Suppressor macrophage (primary cell): ENCODE results near the gene C2CD3.
A peak's percentile ranks its signal among the peaks of the same experiment; 100 is the strongest.

ENCODE experiments used
- DNase-seq, 4 experiments: peaks; one replicate each; pipeline ENCODE4 v3.0.0-alpha.2; 2020 to 2022
- total RNA-seq, 17 experiments: gene quantifications; one replicate each; lab custom pipeline; 2026; ENCODE audit warnings: mixed read lengths in 6 of 17, inconsistent platforms in 3 of 17; lab: John Stamatoyannopoulos, UW

Gene C2CD3
- 12.5 to 66.7 (median 41.9) reads per million in 17 experiments for total RNA-seq

- peak; percentile 98 to 100 (median 99) for DNase-seq
Measured at GRCh38 chr11:74170694-74171629, at the start of gene C2CD3, which contains the start of gene PPME1. TSS of gene C2CD3 (minus strand) at chr11:74171002. CDS start at chr11:74170792, 210 bp downstream. TSS of gene PPME1 (plus strand) at chr11:74171289. CDS start at chr11:74171422, 133 bp downstream.

- no peak for DNase-seq
Measured at GRCh38 chr11:74220376-74220775, 49.6 kb upstream of the C2CD3 start.

GRCh38 chr11:74212533-74212932 lies 41.7 kb upstream of the C2CD3 start:
- DNase-seq = no peak

- DNase-seq = no peak
Measured at GRCh38 chr11:74208507-74208906, 37.7 kb upstream of the C2CD3 start.

GRCh38 chr11:74206746-74207145 lies 35.9 kb upstream of the C2CD3 start:
- DNase-seq = no peak

GRCh38 chr11:74205181-74205580 lies 34.4 kb upstream of the C2CD3 start:
- no peak for DNase-seq

- no peak for DNase-seq
Measured at GRCh38 chr11:74204701-74205100, 33.9 kb upstream of the C2CD3 start.

- no peak for DNase-seq
Measured at GRCh38 chr11:74203966-74204365, 33.2 kb upstream of the C2CD3 start.

- DNase-seq = no peak
Measured at GRCh38 chr11:74196781-74197486, 26.1 kb upstream of the C2CD3 start.

- peak in 2 of 4 experiments; percentile 37 to 40 for DNase-seq
Measured at GRCh38 chr11:74195828-74196227, 25.0 kb upstream of the C2CD3 start.

- DNase-seq = no peak
Measured at GRCh38 chr11:74185695-74186094, 14.9 kb upstream of the C2CD3 start.

GRCh38 chr11:74185285-74185684 lies 14.5 kb upstream of the C2CD3 start:
- DNase-seq = no peak

- peak in 3 of 4 experiments; percentile 20 to 40 (median 23) for DNase-seq
Measured at GRCh38 chr11:74182635-74183034, 11.8 kb upstream of the C2CD3 start.

- no peak for DNase-seq
Measured at GRCh38 chr11:74179234-74180052, 8.6 kb upstream of the C2CD3 start.

- no peak for DNase-seq
Measured at GRCh38 chr11:74175920-74176319, 5.1 kb upstream of the C2CD3 start.

- DNase-seq = no peak
Measured at GRCh38 chr11:74171997-74172396, 1.2 kb upstream of the C2CD3 start.

GRCh38 chr11:74171630-74171968 lies 797 bp upstream of the C2CD3 start:
- peak in 2 of 4 experiments; percentile 6 to 23 for DNase-seq

GRCh38 chr11:74169738-74170458 lies 904 bp downstream of the C2CD3 start:
- DNase-seq = peak in 2 of 4 experiments; percentile 9 to 28

GRCh38 chr11:74168838-74169237 lies 2.0 kb downstream of the C2CD3 start:
- DNase-seq = no peak

- DNase-seq = no peak
Measured at GRCh38 chr11:74162681-74163467, 7.9 kb downstream of the C2CD3 start.

- DNase-seq = no peak
Measured at GRCh38 chr11:74159642-74160041, 11.2 kb downstream of the C2CD3 start.
